Measurements from ENCODE around the gene MPHOSPH9.

The MPHOSPH9 gene

DNA sequence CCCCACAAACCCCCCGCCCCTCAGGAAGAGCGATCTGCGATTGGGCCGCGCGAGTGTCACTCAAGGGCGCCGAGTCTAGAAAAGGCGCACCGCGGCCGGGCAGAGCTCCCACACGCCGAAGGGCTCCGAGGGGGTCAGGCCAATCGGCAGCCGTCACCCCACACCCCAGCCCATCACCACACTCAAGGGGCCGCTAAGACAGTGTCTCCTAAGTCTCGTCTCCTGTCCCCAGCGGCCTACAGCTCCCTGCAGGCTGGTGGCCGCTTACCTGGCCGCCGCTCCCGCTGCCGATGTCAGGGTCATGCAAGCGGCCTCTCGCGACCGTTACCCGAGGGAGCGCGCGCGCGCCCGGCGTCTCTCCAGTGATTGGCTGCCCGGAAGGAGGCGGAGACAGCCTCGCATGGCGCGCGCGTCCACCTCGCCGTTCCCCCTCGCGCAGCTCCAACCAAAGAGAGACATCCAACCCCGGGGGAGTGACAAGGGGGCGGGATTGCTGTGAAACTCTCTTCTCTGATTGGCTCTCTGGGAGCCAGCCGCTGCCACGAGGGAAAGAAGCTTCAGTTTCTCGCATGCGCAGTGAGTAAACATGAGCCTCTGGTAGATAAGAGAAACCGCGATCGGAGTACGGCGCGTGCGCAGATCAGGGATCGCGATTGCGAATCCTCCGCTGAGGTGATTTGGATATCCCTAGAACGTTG is at the start of gene MPHOSPH9, which contains the start of gene MTRFR:
Gene MPHOSPH9, minus strand, starts transcription at position 335 of the 698 bp plus-strand sequence. CDS start 2,777 bp downstream, outside the sequence.
Gene MTRFR, plus strand, starts transcription at position 630 of the 698 bp plus-strand sequence. CDS start 20,239 bp downstream, outside the sequence.
- Histone ChIP-seq H3K9ac (ENCODE audit: low read length) (peak within 1 kb of the TSS; percentile 92), H3K4me3 (ENCODE audit: low read depth, low read length) (peak within 1 kb of the TSS; percentile 92), H3K27me3 (ENCODE audit: control insufficient read depth, insufficient read depth, low read length) (no peaks in the 10 kb centered on the region), H3K27ac (ENCODE audit: low read depth, low read length) (peak within 1 kb of the TSS; percentile 59; the same call in 1 of the 2 replicates), H3K4me1 (ENCODE audit: control insufficient read depth, insufficient read depth, low read length) (peaks cover 2% of the 10 kb centered on the region; the same call in 1 of the 2 replicates), H3K9me3 (ENCODE audit: control insufficient read depth, insufficient read depth, low read depth, low read length) (no peaks in the 10 kb centered on the region), H3K36me3 (ENCODE audit: control insufficient read depth, insufficient read depth, low read length) (peaks cover 13% of the 10 kb centered on the region)

DNA sequence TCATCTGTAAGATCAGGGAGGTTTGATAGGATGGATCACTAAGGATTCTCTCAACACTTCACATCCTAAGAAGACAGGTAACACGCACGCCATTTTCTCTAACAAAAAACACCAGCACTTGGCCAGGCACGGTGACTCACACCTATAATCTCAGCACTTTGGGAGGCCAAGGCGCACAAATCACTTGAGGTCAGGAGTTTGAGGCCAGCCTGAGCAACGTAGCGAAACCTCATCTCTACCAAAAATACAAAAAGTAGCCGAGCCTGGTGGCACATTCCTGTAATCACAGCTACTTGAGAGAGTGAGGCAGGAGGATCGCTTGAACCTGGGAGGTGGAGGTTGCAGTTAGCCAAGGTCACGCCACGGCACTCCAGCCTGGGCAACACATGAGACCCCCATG is 49.2 kb upstream of the MPHOSPH9 start:
- no peaks in the 10 kb centered on the region for H3K36me3 ChIP-seq (ENCODE audit: control insufficient read depth, insufficient read depth, low read length)
- H3K9me3 ChIP-seq (ENCODE audit: control insufficient read depth, insufficient read depth, low read depth, low read length) = no peaks in the 10 kb centered on the region
- H3K4me3 ChIP-seq (ENCODE audit: low read depth, low read length) = no peak overlapping the region
- peaks cover 5% of the 10 kb centered on the region for H3K4me1 ChIP-seq (ENCODE audit: control insufficient read depth, insufficient read depth, low read length)
- H3K9ac ChIP-seq (ENCODE audit: low read length) = no peak overlapping the region
- no peaks in the 10 kb centered on the region for H3K27me3 ChIP-seq (ENCODE audit: control insufficient read depth, insufficient read depth, low read length)
- H3K27ac ChIP-seq (ENCODE audit: low read depth, low read length) = no peak overlapping the region

DNA sequence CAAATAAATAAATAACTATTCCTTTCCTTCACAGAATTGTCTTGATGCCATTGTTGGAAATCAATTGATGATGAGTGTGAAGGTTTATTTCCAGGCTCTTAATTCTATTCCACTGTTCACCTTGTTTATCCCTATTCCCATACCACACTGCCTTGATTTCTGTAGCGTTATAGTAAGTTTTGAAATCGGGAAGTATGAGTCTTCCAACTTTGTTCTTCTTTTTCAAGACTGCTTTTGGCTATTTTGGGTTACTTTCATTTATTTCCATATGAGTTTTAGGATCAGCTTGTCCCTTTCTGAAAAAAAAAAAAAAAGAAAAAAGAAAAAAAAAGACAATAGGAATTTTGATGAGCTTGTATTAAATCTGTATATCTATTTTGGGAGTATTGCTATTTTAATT is 48.0 kb upstream of the MPHOSPH9 start:
- Histone ChIP-seq H3K27me3 (ENCODE audit: control insufficient read depth, insufficient read depth, low read length) (no peaks in the 10 kb centered on the region), H3K4me1 (ENCODE audit: control insufficient read depth, insufficient read depth, low read length) (no peaks in the 10 kb centered on the region), H3K9me3 (ENCODE audit: control insufficient read depth, insufficient read depth, low read depth, low read length) (no peaks in the 10 kb centered on the region), H3K36me3 (ENCODE audit: control insufficient read depth, insufficient read depth, low read length) (no peaks in the 10 kb centered on the region), H3K4me3 (ENCODE audit: low read depth, low read length) (no peak overlapping the region), H3K27ac (ENCODE audit: low read depth, low read length) (no peak overlapping the region), H3K9ac (ENCODE audit: low read length) (no peak overlapping the region)

DNA sequence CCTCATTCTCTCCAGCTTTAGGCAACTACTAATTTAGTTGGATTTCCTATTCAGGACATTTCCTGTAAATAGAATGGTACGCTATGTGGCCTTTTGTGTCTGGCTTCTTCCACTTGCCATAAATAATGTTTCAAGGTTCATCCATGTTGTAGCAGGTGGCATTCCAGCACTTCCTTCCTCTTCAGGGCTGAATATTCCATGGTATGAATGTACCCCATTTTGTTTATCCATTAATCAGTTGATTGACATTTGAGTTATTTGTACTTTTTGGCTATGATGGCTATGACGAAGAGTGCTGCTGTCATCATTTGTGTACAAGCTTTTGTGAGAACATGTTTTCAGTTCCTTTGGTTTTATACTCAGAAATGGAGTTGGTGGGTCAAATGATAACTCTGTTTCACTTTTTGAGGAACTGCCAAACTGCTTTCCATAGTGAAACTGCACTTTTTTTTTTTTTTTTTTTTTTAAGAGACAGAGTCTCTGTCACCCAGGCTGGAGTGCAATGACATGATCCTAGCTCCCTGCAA is 45.2 kb upstream of the MPHOSPH9 start:
- H3K27ac ChIP-seq (ENCODE audit: low read depth, low read length) = no peak overlapping the region
- H3K4me3 ChIP-seq (ENCODE audit: low read depth, low read length) = no peak overlapping the region
- 0 out of 2 replicates have a peak, but pooled peaks cover 1% of the 10 kb centered on the region for H3K4me1 ChIP-seq (ENCODE audit: control insufficient read depth, insufficient read depth, low read length)
- H3K27me3 ChIP-seq (ENCODE audit: control insufficient read depth, insufficient read depth, low read length) = no peaks in the 10 kb centered on the region
- H3K36me3 ChIP-seq (ENCODE audit: control insufficient read depth, insufficient read depth, low read length) = no peaks in the 10 kb centered on the region
- no peak overlapping the region for H3K9ac ChIP-seq (ENCODE audit: low read length)
- no peaks in the 10 kb centered on the region for H3K9me3 ChIP-seq (ENCODE audit: control insufficient read depth, insufficient read depth, low read depth, low read length)

DNA sequence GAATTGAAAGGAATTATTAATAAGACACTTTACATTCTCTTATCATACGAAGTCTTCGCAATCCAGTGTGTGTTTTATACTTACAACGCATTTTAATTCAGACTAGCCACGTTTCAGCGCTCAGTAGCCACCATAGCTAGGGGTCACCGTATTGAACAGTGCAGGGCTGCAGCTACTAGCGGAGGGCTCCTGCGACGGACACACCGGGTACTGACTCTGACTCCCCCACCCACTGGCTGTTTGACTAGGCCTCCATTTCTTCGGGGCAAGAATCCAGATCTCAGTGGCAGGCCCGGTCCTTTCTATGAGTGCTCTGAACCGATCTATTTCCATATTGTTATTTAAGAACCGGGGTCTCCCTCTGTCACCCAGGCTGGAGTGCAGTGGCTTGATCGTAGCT is 40.2 kb upstream of the MPHOSPH9 start:
- no peak overlapping the region for H3K4me3 ChIP-seq (ENCODE audit: low read depth, low read length)

DNA sequence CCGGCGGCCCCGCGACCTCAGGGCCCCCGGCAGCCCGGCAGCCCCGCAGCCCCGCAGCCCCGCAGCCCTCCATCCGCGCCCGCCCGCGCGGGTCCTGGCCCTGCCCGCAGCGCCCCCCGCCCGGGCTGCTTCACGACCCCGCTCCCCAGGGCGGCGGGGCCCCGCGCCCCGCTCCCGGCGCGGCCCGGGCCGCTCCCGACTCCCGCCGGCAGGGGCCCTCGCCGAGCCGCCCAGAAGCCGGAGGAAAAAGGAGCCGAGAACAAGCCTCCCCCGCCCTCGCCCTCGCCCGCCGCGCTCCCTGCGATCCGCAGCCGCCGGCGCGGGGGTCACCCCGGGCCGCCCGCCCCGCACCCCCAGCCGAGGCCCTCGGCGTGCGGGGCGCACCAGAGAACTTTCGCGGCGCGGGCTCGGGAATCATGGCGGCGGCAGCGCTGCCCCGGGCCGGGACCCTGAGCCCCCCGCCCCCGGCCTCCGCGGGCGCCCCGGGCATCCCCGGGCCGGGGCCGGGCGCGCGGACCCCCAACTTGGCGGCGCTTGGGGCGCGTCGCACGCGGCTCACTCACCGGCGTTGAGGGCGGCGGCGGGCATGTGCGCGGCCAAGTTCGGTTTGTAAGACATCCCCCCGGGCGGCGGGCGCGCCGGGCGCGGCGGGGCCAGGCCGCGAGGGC is 38.2 kb upstream of the MPHOSPH9 start:
- Histone ChIP-seq H3K27ac (ENCODE audit: low read depth, low read length) (no peak overlapping the region), H3K4me1 (ENCODE audit: control insufficient read depth, insufficient read depth, low read length) (peaks cover 24% of the 10 kb centered on the region), H3K27me3 (ENCODE audit: control insufficient read depth, insufficient read depth, low read length) (no peaks in the 10 kb centered on the region), H3K4me3 (ENCODE audit: low read depth, low read length) (peak overlapping the region; percentile 73), H3K9me3 (ENCODE audit: control insufficient read depth, insufficient read depth, low read depth, low read length) (no peaks in the 10 kb centered on the region), H3K9ac (ENCODE audit: low read length) (peak overlapping the region; percentile 97), H3K36me3 (ENCODE audit: control insufficient read depth, insufficient read depth, low read length) (peaks cover 16% of the 10 kb centered on the region)

More for the DNA sequence above, 40.2 kb upstream of the MPHOSPH9 start:
- H3K4me1 ChIP-seq (ENCODE audit: control insufficient read depth, insufficient read depth, low read length) = peaks cover 22% of the 10 kb centered on the region
- no peaks in the 10 kb centered on the region for H3K27me3 ChIP-seq (ENCODE audit: control insufficient read depth, insufficient read depth, low read length)
- H3K9ac ChIP-seq (ENCODE audit: low read length) = no peak overlapping the region
- H3K27ac ChIP-seq (ENCODE audit: low read depth, low read length) = no peak overlapping the region
- H3K9me3 ChIP-seq (ENCODE audit: control insufficient read depth, insufficient read depth, low read depth, low read length) = no peaks in the 10 kb centered on the region
- no peaks in the 10 kb centered on the region for H3K36me3 ChIP-seq (ENCODE audit: control insufficient read depth, insufficient read depth, low read length)

GRCh38 chr12:123270214-123271000 is 37.5 kb upstream of the MPHOSPH9 start:
- H3K4me1 ChIP-seq (ENCODE audit: control insufficient read depth, insufficient read depth, low read length) = peaks cover 24% of the 10 kb centered on the region
- peak overlapping the region; percentile 97 for H3K9ac ChIP-seq (ENCODE audit: low read length)
- H3K27me3 ChIP-seq (ENCODE audit: control insufficient read depth, insufficient read depth, low read length) = no peaks in the 10 kb centered on the region
- H3K36me3 ChIP-seq (ENCODE audit: control insufficient read depth, insufficient read depth, low read length) = peaks cover 23% of the 10 kb centered on the region
- H3K9me3 ChIP-seq (ENCODE audit: control insufficient read depth, insufficient read depth, low read depth, low read length) = no peaks in the 10 kb centered on the region
- H3K4me3 ChIP-seq (ENCODE audit: low read depth, low read length) = peak overlapping the region; percentile 73
- peak overlapping the region; percentile 86 for H3K27ac ChIP-seq (ENCODE audit: low read depth, low read length)

GRCh38 chr12:123269896-123270213 is 36.9 kb upstream of the MPHOSPH9 start:
- Histone ChIP-seq H3K9me3 (ENCODE audit: control insufficient read depth, insufficient read depth, low read depth, low read length) (no peaks in the 10 kb centered on the region), H3K9ac (ENCODE audit: low read length) (peak overlapping the region; percentile 97), H3K27me3 (ENCODE audit: control insufficient read depth, insufficient read depth, low read length) (no peaks in the 10 kb centered on the region), H3K27ac (ENCODE audit: low read depth, low read length) (peak overlapping the region; percentile 86), H3K4me3 (ENCODE audit: low read depth, low read length) (peak overlapping the region; percentile 73), H3K4me1 (ENCODE audit: control insufficient read depth, insufficient read depth, low read length) (peaks cover 24% of the 10 kb centered on the region), H3K36me3 (ENCODE audit: control insufficient read depth, insufficient read depth, low read length) (peaks cover 27% of the 10 kb centered on the region)

DNA sequence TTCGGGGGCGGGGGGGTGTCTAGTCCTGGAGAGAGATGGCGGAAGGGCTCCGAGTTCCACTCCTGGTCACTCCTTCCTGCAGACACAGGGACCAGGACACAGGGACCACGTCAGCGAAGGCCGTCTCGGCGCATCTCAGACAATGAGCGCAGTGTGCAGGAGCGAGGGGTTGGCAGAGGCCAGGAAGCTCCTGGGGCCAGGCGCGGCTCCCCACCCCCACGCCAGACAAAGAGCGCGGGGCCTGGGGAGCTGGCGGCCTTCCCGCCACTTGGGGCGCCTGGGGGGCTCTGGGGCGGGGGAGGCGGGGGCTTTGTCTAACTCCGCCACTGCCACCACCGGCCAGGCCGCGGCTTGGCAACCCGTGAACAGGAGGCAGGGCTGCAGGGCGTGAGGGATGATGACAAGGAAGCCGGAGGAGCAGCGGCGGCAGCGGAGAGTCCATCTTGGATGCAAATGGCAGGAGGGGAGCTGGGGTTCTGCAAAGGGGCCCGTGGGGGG is 36.5 kb upstream of the MPHOSPH9 start:
- no peaks in the 10 kb centered on the region for H3K9me3 ChIP-seq (ENCODE audit: control insufficient read depth, insufficient read depth, low read depth, low read length)
- peaks cover 31% of the 10 kb centered on the region for H3K36me3 ChIP-seq (ENCODE audit: control insufficient read depth, insufficient read depth, low read length)
- peaks cover 24% of the 10 kb centered on the region for H3K4me1 ChIP-seq (ENCODE audit: control insufficient read depth, insufficient read depth, low read length)
- H3K27ac ChIP-seq (ENCODE audit: low read depth, low read length) = peak overlapping the region; percentile 86; the same call in 1 of the 2 replicates
- H3K9ac ChIP-seq (ENCODE audit: low read length) = peak overlapping the region; percentile 97
- H3K27me3 ChIP-seq (ENCODE audit: control insufficient read depth, insufficient read depth, low read length) = no peaks in the 10 kb centered on the region
- H3K4me3 ChIP-seq (ENCODE audit: low read depth, low read length) = peak overlapping the region; percentile 73

- peak overlapping the region; percentile 77 for H3K9ac ChIP-seq (ENCODE audit: low read length)
- H3K27ac ChIP-seq (ENCODE audit: low read depth, low read length) = 0 out of 2 replicates have a peak overlapping the region, but pooled peaks have one; percentile 86
- no peaks in the 10 kb centered on the region for H3K9me3 ChIP-seq (ENCODE audit: control insufficient read depth, insufficient read depth, low read depth, low read length)
- H3K36me3 ChIP-seq (ENCODE audit: control insufficient read depth, insufficient read depth, low read length) = peaks cover 35% of the 10 kb centered on the region
- peak overlapping the region; percentile 73 for H3K4me3 ChIP-seq (ENCODE audit: low read depth, low read length)
- H3K27me3 ChIP-seq (ENCODE audit: control insufficient read depth, insufficient read depth, low read length) = no peaks in the 10 kb centered on the region
- H3K4me1 ChIP-seq (ENCODE audit: control insufficient read depth, insufficient read depth, low read length) = peaks cover 24% of the 10 kb centered on the region
These were observed 35.9 kb upstream of the MPHOSPH9 start for GRCh38 chr12:123268850-123269249.
